Stimulated activated CD4-positive, alpha-beta T cell treated with anti-CD3 and anti-CD28 coated beads, Interleukin-4, amount 100 ng/mL, for 4 hours (primary cell): Measurements from ENCODE around the gene PHLPP2.
"Not testable (repeated sequence)": the region's sequence is repeated elsewhere in the genome, so short reads cannot be mapped to it uniquely, and the experiment has no call there.

Experiments used
- DNase-seq, 2 experiments: peaks; one replicate each; pipeline ENCODE4 v3.0.0-alpha.2; 2020

The PHLPP2 gene

GRCh38 chr16:71722801-71723536, 1.5 kb downstream of the PHLPP2 start:
- DNase-seq = peak; percentile 44 to 48

- DNase-seq = no peak
Observed at GRCh38 chr16:71721066-71721740, 3.3 kb downstream of the PHLPP2 start.

GRCh38 chr16:71712501-71712900, 12.0 kb downstream of the PHLPP2 start:
- DNase-seq = no peak

DNA sequence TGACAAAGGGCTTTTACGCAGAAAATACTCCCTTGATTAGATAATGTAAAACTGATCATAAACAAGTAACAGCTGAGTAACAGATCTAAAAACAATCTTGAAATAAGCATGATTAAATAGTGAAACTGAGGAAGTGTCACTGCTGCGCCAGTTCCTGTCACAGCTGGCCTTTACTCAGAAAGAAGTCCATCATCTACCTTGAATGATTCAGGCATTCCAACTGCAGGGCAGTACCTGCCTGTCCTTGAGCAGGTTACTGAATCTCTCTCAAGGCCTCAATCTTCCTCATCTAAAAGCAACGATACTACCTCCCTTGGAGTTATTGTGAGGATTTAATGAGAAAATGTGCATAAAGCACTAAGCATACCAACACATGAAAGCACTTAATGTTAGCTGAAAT, 12.7 kb downstream of the PHLPP2 start:
- DNase-seq = no peak

- no peak for DNase-seq
Observed at GRCh38 chr16:71709229-71709781, 15.2 kb downstream of the PHLPP2 start.

DNA sequence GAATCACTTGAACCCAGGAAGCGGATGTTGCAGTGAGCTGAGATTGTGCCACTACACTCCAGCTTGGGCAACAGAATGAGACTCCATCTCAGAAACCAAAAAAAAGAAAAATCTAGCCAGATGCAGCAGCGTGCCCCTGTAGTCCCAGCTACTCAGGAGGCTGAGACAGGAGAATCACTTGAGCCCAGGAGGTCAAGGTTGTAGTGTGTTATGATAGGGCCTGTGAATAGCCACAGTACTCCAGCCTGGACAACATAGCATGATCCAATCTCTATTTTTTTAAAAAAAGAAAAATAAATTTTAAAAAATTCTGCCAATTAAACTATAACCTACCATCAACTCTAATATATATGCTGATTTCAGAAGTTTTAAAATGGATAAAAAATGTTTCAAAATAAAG, 15.8 kb downstream of the PHLPP2 start:
- DNase-seq = no peak

- DNase-seq = no peak
Observed at GRCh38 chr16:71707199-71707598, 17.3 kb downstream of the PHLPP2 start.

GRCh38 chr16:71706046-71706445, 18.5 kb downstream of the PHLPP2 start:
- DNase-seq = no peak

DNA sequence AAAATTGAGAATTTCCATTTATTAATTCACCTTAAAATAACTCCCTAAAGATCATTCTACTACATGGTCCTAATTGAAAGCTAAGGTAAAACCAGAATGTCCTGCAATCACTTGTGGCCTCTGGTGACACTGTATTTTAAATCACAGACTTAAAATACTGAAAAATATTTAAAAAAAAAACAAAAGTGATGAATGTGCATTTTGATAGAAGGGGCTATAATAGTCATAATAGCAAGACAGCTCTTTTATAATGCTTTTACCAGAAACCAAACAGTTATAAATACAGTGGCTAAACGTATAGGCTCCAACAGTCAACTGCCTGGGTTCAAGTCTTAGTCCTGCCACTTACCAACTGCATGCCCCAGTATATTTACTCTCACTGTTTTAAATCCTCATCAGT, 21.2 kb downstream of the PHLPP2 start:
- DNase-seq = no peak

DNA sequence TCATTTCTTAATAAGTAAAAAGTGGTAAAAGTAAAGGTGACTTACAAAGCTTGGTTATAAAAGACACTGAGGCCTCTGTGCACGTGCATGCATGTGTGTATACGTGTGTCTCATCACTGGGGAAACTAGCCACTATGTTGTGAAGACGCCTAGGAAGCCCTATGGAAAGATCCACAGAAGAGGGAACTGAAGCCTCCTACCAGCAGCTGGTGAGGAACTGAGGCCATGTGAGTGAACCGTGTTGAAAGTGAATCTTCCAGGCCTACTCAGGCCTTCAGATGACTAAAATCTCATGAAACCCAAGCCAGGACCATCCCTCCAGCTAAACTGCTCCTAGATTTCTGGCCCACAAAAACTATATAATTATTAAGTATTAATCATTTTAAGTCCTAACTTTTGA, 23.7 kb downstream of the PHLPP2 start:
- DNase-seq = no peak

DNA sequence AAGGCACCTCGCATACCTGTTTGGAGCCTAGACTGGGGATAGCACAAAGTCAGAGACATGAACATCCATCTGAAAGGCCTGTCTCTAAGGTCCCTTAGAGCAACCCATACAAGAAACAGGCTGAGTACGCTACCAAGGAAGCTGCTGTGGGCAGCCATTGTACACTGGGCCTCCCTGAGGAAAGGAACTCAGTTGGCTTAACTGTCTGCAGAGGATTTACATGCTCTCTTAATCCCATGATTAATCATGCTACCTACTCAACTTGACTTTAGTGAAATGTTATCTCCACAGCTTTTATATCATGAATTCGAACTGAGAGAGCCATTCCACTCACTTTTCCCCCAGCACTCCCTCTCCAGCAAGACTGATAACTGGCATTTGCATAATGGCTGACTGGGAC, 26.0 kb downstream of the PHLPP2 start:
- no peak for DNase-seq

DNA sequence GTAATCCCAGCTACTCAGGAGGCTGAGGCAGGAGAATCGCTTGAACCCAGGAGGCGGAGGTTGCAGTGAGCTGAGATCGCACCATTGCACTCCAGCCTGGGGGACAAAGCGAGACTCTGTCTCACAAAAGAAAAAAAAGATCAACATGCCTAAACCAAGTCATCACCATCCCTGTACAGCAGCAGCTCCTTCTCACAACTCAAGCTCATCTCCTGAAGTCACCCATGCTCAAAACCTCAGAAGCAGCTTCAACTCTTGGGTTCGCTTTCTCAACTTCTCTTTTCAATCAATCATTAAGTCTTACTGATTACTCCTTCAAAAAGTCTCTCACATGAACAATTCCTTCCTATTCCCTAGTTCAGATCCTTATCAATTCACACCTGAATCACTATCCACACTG, 31.3 kb downstream of the PHLPP2 start:
- no peak for DNase-seq

DNA sequence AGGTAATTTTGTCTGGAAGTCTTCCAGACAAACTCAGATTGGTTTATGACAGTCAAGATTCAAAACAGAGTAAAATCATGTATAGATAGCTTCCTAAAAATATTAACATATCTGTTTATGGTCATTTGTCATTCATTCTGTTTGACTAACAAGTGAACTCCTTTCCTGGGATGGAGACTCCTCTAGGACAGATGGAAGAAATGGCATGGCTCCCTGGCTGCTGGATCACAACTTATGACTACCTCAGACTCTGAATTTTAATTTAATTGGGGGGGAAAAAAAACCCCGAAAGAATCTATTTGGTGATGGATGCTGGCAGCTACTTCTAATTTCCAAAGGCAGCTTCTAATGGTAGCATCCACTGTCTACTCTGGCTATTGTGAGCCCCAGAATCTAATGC, 34.6 kb downstream of the PHLPP2 start:
- DNase-seq = no peak

DNA sequence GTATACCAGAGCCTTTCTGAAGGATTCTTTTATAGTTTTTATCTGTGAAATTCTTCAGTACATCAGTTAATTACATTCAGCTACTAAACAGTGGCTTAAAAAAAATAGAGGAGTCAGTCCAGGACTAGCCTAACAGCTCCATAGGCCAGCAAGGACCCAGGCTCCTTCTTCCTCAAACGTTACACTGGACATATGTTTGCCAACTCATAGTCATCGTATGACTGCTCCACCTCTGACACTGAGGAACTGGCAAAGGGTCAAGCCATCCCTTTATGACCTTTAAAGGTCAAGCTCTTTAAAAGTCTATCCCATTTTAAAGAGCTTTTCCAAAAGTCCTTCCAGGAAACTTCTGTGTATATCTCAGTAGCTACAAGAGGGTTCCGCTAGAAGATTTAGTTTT, 36.6 kb downstream of the PHLPP2 start:
- no peak for DNase-seq

DNA sequence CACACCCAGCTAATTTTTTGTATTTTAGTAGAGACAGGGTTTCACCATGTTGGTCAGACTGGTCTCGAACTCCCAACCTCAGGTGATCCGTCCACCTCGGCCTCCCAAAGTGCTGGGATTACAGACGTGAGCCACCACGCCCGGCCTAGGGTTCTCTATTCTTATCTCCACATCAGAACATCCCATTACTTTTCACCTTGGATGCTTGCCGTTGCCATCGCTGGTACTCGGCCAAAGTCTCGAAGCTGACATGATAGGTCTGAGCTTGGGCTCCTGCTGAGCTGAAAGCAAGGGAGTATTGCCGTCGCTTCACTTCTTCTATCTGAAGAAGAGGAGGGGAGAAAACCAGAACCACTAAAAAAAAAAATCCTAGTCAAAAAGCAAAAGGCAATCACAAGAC, 40.2 kb downstream of the PHLPP2 start:
- not testable (repeated sequence) for DNase-seq

- DNase-seq = no peak
Observed at GRCh38 chr16:71681360-71681759, 43.1 kb downstream of the PHLPP2 start.

DNA sequence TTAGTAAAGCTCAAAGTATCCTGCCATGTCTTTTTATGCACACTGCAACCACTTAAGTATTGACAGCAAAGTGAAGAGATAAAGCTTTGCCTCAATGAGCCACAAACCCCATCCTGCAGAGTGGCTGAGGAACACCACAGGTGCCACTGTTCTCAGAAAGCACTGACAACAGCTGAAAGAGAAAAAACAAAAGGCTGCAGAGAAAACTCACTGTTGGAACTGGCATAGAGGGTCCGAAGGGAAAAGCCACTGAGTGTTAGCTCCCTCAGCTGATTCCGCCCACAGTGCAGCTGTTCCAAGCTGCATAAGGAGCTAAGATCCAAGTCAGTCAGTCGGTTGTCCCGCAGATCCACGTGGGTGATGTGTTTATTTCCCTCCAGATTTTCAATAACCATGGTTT, 48.3 kb downstream of the PHLPP2 start:
- no peak for DNase-seq

GRCh38 chr16:71675380-71675779, 49.1 kb downstream of the PHLPP2 start:
- DNase-seq = no peak

GRCh38 chr16:71674229-71674628, 50.3 kb downstream of the PHLPP2 start:
- no peak for DNase-seq

DNA sequence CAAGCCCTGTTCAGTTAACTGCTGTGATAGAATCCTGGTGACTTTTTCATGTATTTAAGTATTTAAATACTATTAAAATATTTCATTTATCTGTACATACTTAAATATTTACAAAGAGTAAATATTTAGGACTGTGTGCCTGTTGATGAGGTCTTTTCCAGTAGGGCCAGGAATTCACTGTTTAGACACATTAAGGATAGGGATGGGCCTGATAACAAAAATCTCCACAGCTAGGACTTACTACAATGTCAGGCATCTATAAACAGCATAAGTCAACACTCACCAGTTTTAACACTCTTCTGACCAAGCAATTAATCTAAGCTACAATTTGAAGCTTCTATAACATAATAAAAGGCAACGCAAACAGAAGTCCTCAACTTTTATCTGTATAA, 50.9 kb downstream of the PHLPP2 start:
- no peak for DNase-seq

DNA sequence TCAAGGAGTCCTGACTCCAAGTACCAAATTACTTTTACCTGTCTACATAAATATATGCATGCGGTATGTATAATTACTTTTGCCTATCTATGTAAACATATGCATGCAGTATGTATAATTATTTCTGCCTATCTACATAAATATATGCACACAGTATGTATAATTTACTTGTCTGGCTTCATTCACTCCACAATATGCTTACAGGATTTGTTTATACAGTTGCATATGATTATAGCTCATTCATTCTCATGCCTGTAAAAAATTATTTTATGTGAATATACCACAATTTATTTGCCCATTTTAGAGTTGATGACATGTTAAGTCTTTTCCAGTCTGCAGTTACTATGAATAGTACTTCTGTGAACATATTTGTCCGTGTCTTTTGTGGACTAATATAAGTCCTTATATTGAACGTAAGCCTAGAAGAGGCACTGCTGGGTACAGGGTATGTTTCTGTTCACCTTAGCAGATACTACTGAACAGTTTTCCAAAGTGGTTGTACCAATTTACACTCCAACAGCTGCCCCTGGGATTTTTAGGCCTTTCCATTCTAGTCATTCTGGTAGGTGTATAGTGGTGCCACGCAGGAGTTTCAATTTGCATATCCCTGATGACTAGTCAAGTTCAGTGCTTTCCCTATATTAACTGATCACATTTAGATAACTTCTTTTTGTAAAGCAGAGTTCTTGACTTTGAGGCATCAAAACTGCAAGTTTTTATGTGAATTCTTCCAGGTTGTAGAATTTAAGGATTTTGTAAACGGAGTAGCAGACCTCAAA, 51.5 kb downstream of the PHLPP2 start:
- no peak for DNase-seq

GRCh38 chr16:71672125-71672524, 52.4 kb downstream of the PHLPP2 start:
- DNase-seq = no peak

DNA sequence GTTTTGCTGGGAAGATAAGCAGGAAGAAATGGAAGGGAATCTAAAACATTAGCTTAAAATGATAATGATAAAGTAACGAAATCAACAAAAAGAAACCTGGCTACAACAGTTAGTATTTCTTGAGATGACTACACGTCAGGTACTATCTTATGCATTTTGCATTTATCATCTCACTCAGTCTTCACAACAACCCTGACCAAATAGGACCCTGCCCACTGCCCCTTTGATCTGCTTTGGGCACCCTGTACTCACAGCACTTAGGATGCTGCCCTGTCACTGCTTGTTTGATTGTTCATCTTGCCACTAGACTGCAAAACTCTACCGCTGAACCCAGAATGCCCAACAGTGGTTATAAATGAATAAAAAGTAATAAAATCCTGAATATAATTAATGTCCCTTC, 53.3 kb downstream of the PHLPP2 start:
- DNase-seq = no peak

GRCh38 chr16:71670537-71670936, 54.0 kb downstream of the PHLPP2 start:
- no peak for DNase-seq
